OCI-LY7 (cell line): ENCODE results near the gene RNF213. TPM values are rescaled to one million over a fixed set of nuclear protein-coding genes. Genes with fewer than 3 reads are reported as not detected.

Experiments
- BruUV-seq: library from RNA; stranded (reverse); fragments of 400-500 nt; replicated peaks from 2 replicates; lab custom pipeline; 2021; lab: Mats Ljungman, UMichigan
- CTCF ChIA-PET: fragments of 300-600 bp; sonication (Branson Sonifier 250); formaldehyde crosslinking; loops from one replicate; lab custom pipeline; 2022; ENCODE audit warnings: antibody characterized with exemption; ENCODE audit not compliant: unreplicated experiment; lab: Charles Lee
- POLR2A ChIA-PET: fragments of 300-600 bp; sonication (Branson Sonifier 250); formaldehyde crosslinking; loops from one replicate; lab custom pipeline; 2022; ENCODE audit warnings: antibody characterized with exemption; lab: Charles Lee
- DNase-seq: peaks from one replicate; pipeline ENCODE4 v3.0.0-alpha.2; 2015; ENCODE audit warnings: low spot score
- H2AFZ ChIP-seq: fragments of 200-600 bp; sonication (generic), shearing (Covaris generic); 2 replicates; pipeline ENCODE4 v1.6.1; 2014; ENCODE audit warnings: mild to moderate bottlenecking, antibody characterized with exemption, low read length, moderate library complexity
- H3K27ac ChIP-seq: fragments of 200-600 bp; sonication (generic); 2 replicates; pipeline ENCODE4 v1.5.1; 2014; ENCODE audit warnings: mixed run types, low read depth, mild to moderate bottlenecking, moderate library complexity, low read length, inconsistent platforms; ENCODE audit not compliant: poor library complexity, severe bottlenecking
- H3K36me3 ChIP-seq: fragments of 200-600 bp; sonication (generic); 2 replicates; pipeline ENCODE4 v1.6.1; 2014; ENCODE audit warnings: mild to moderate bottlenecking, antibody characterized with exemption, low read length, moderate library complexity, mixed read lengths; ENCODE audit not compliant: insufficient read depth
- H3K4me1 ChIP-seq: fragments of 200-600 bp; sonication (generic); 2 replicates; pipeline ENCODE4 v1.5.1; 2014; ENCODE audit warnings: mild to moderate bottlenecking, low read length; ENCODE audit not compliant: insufficient read depth, poor library complexity, severe bottlenecking
- H3K4me2 ChIP-seq: fragments of 200-600 bp; sonication (generic); 2 replicates; pipeline ENCODE4 v1.6.1; 2014; ENCODE audit warnings: mild to moderate bottlenecking, low read length
- H3K4me3 ChIP-seq: fragments of 200-600 bp; sonication (generic); 2 replicates; pipeline ENCODE4 v1.5.1; 2014; ENCODE audit warnings: mild to moderate bottlenecking, low read depth, low read length; ENCODE audit not compliant: poor library complexity, severe bottlenecking
- H3K79me2 ChIP-seq: fragments of 200-600 bp; sonication (generic); 2 replicates; pipeline ENCODE4 v1.6.1; 2016; ENCODE audit warnings: low read depth, mild to moderate bottlenecking, low read length, moderate library complexity, mixed read lengths; ENCODE audit not compliant: insufficient read depth
- H3K9me2 ChIP-seq: fragments of 200-600 bp; sonication (generic); 2 replicates; pipeline ENCODE4 v1.6.1; 2016; ENCODE audit warnings: mild to moderate bottlenecking, low read length, mixed read lengths; ENCODE audit not compliant: insufficient read depth
- H3K9me3 ChIP-seq: fragments of 200-600 bp; sonication (generic); 2 replicates; pipeline ENCODE4 v1.6.1; 2014; ENCODE audit warnings: mild to moderate bottlenecking, mixed run types, low read length, mixed read lengths
- H4K20me1 ChIP-seq: fragments of 200-600 bp; sonication (generic); 2 replicates; pipeline ENCODE4 v1.6.1; 2014; ENCODE audit warnings: mild to moderate bottlenecking, antibody characterized with exemption, low read length, moderate library complexity, mixed read lengths; ENCODE audit not compliant: insufficient read depth
- EZH2phosphoT487 ChIP-seq: fragments of 200-600 bp; sonication (generic); IDR thresholded peaks from 2 replicates; pipeline ENCODE4 v1.6.1; 2018; ENCODE audit warnings: low read depth, borderline replicate concordance, mild to moderate bottlenecking, mixed run types, antibody characterized with exemption, low read length, moderate library complexity, mixed read lengths
- intact Hi-C: fragments of 100-400 bp; cut with micrococcal nuclease; formaldehyde crosslinking; loops from one replicate; pipeline ENCODE4 v1.10.0; 2022; ENCODE audit not compliant: unreplicated experiment
- total RNA-seq, 2 experiments: library from RNA; depleted of rRNA in 1 of 2; stranded (reverse); fragments of >200 nt in 1 of 2; shearing (Covaris generic) in 1 of 2; gene quantifications; 2 replicates each; pipeline ENCODE4 v1.2.3, GENCODE V29; 2014 to 2022
- TF ChIP-seq, protein P1 (sequence below): fragments of 200-600 bp; sonication (generic); conservative IDR thresholded peaks from 2 replicates; pipeline ENCODE4 v1.5.1; 2014; ENCODE audit warnings: mild to moderate bottlenecking, antibody characterized with exemption, low read length, moderate library complexity, mixed read lengths

RNF213 gene
- total RNA-seq, 2 experiments from 2014 or later = 58.8 to 68.6 TPM

DNA sequence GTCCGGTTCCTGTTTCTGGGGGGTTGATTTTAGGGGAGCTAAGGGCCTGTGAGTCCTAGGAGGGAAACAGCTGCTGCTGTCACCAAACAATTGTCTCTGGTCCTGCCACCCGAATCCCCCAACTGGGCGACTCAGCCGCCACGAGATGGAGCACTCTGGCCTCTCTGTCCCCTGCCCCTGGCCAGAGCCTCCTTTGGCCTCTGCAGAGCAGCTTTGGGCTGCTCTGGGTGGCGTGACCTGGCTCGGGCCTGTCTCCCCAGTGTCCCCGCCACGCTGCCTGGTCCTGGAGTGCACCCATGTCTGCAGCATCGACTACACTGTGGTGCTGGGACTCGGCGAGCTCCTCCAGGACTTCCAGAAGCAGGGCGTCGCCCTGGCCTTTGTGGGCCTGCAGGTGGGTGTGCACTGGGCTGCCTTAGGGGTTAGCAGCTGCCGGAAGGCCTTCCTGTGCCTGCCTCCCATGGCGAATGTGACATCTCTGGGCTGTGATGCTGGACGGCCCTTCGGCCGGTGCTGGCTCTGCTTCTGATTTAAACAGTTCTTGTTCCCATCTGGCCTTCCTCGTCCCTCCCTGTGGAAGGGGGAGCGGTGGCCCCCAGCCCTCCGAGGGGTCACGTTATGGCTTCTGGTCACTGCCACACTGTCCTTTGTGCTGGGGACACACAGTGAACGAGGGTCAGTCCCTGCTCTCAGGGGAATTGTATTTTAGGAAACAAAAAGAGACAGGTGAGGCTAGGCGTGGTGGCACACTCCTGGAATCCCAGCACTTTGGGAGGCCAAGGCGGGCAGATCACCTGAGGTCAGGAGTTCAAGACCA is 11.6 kb upstream of the RNF213 start:
- POLR2A ChIA-PET = no interaction called here
- Histone ChIP-seq H3K79me2 (no peaks in the 10 kb centered on the region), H3K9me3 (no peaks in the 10 kb centered on the region), H4K20me1 (no peaks in the 10 kb centered on the region), H3K9me2 (no peaks in the 10 kb centered on the region), H3K4me1 (no peaks in the 10 kb centered on the region), H2AFZ (no peak overlapping the region), H3K4me3 (no peak overlapping the region), H3K36me3 (no peaks in the 10 kb centered on the region), H3K27ac (no peak overlapping the region), H3K4me2 (no peak overlapping the region)
- BruUV-seq = no TSS peak
- CTCF ChIA-PET = no interaction called here
- no peak for DNase-seq
- intact Hi-C loops = no loop called here
- TF ChIP-seq, protein P1, sequence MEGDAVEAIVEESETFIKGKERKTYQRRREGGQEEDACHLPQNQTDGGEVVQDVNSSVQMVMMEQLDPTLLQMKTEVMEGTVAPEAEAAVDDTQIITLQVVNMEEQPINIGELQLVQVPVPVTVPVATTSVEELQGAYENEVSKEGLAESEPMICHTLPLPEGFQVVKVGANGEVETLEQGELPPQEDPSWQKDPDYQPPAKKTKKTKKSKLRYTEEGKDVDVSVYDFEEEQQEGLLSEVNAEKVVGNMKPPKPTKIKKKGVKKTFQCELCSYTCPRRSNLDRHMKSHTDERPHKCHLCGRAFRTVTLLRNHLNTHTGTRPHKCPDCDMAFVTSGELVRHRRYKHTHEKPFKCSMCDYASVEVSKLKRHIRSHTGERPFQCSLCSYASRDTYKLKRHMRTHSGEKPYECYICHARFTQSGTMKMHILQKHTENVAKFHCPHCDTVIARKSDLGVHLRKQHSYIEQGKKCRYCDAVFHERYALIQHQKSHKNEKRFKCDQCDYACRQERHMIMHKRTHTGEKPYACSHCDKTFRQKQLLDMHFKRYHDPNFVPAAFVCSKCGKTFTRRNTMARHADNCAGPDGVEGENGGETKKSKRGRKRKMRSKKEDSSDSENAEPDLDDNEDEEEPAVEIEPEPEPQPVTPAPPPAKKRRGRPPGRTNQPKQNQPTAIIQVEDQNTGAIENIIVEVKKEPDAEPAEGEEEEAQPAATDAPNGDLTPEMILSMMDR = no peak
- TF ChIP-seq EZH2phosphoT487 = no peak

DNA sequence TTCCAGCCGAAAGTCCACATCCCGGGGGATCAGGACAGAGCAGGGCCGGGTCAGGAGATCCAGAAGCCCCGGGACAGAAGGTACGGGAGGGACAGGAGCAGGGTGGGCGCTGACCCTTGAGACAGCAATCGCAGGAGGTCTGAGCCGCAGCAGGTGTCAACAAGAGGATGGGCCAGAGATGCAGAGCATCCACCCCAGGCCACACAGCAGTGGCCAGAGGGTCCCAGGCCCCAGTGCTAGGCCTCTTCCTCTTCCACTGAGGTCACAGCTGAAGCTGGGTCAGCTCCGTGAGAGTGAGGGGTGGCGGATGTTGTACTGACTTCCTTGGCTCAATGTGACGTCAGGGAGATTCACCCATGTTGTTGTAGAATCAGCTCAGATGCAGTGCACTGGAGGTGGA is 8.7 kb upstream of the RNF213 start:
- H3K9me2 ChIP-seq = no peaks in the 10 kb centered on the region
- POLR2A ChIA-PET = no interaction called here

More for the DNA sequence above, 8.7 kb upstream of the RNF213 start:
- no TSS peak for BruUV-seq
- Histone ChIP-seq H3K4me3 (no peak overlapping the region), H3K9me3 (no peaks in the 10 kb centered on the region), H3K27ac (no peak overlapping the region), H4K20me1 (no peaks in the 10 kb centered on the region), H3K4me2 (no peak overlapping the region), H3K36me3 (no peaks in the 10 kb centered on the region), H2AFZ (no peak overlapping the region), H3K4me1 (peaks cover 11% of the 10 kb centered on the region), H3K79me2 (no peaks in the 10 kb centered on the region)
- no peak for DNase-seq
- no peak for TF ChIP-seq EZH2phosphoT487
- TF ChIP-seq, protein P1 = no peak
- CTCF ChIA-PET = no interaction called here
- intact Hi-C loops = loop anchor here (2.0 kb wide), 1 partner anchor 151 kb away; the partner anchor contains the start of gene GAA
